ENCODE results near the gene SYMPK.

Gene SYMPK

GRCh38 chr19:45820413-45821102 lies 42.4 kb downstream of the SYMPK start:
- peaks cover 6% of the 10 kb centered on the region for H3K4me1 ChIP-seq (ENCODE audit: insufficient read depth, low read length)
- no peak overlapping the region; the same call in 1 of the 2 replicates for H3K27ac ChIP-seq (ENCODE audit: low read length)
- no peaks in the 10 kb centered on the region for H3K9me3 ChIP-seq (ENCODE audit: insufficient read depth, low read length, severe bottlenecking)
- no peak for ATAC-seq (ENCODE audit: insufficient read depth, low read depth)
- no peak overlapping the region for H3K9ac ChIP-seq (ENCODE audit: low read depth, low read length)
- DNase-seq, result no peak
- H4K20me1 ChIP-seq (ENCODE audit: insufficient read depth, low read length), result peaks cover 14% of the 10 kb centered on the region
- no peaks in the 10 kb centered on the region for H3K27me3 ChIP-seq (ENCODE audit: insufficient read depth, low read length, poor library complexity)
- TF ChIP-seq CTCF (IDR thresholded peaks at IDR 0.05; ENCODE audit: borderline replicate concordance, extremely low read depth, low read length, poor library complexity, severe bottlenecking) (no peak), EZH2 (IDR thresholded peaks at IDR 0.05; ENCODE audit: borderline replicate concordance, low read depth, low read length, severe bottlenecking) (no peak)
- H2AFZ ChIP-seq (ENCODE audit: low read depth, low read length), result no peak overlapping the region
- peaks cover 81% of the 10 kb centered on the region for H3K36me3 ChIP-seq (ENCODE audit: insufficient read depth, low read length)
- no peak overlapping the region for H3K4me2 ChIP-seq (ENCODE audit: insufficient read depth, low read length)
- H3K79me2 ChIP-seq (ENCODE audit: insufficient read depth, low read length), result no peaks in the 10 kb centered on the region
- no peak overlapping the region for H3K4me3 ChIP-seq (ENCODE audit: low read depth in 1 of 2, low read length in 2 of 2)

- Histone ChIP-seq H3K9me3 (ENCODE audit: insufficient read depth, low read length, severe bottlenecking) (no peaks in the 10 kb centered on the region), H4K20me1 (ENCODE audit: insufficient read depth, low read length) (peaks cover 14% of the 10 kb centered on the region), H3K36me3 (ENCODE audit: insufficient read depth, low read length) (peaks cover 78% of the 10 kb centered on the region), H3K27ac (ENCODE audit: low read length) (peak overlapping the region; percentile 21; the same call in 1 of the 2 replicates), H3K4me1 (ENCODE audit: insufficient read depth, low read length) (peaks cover 6% of the 10 kb centered on the region), H3K9ac (ENCODE audit: low read depth, low read length) (no peak overlapping the region), H3K4me2 (ENCODE audit: insufficient read depth, low read length) (no peak overlapping the region), H3K4me3 (ENCODE audit: low read depth in 1 of 2, low read length in 2 of 2) (no peak overlapping the region), H3K79me2 (ENCODE audit: insufficient read depth, low read length) (no peaks in the 10 kb centered on the region), H3K27me3 (ENCODE audit: insufficient read depth, low read length, poor library complexity) (no peaks in the 10 kb centered on the region), H2AFZ (ENCODE audit: low read depth, low read length) (no peak overlapping the region)
- ATAC-seq (ENCODE audit: insufficient read depth, low read depth), result no peak
- TF ChIP-seq CTCF (IDR thresholded peaks at IDR 0.05; ENCODE audit: borderline replicate concordance, extremely low read depth, low read length, poor library complexity, severe bottlenecking), result no peak
- no peak for TF ChIP-seq EZH2 (IDR thresholded peaks at IDR 0.05; ENCODE audit: borderline replicate concordance, low read depth, low read length, severe bottlenecking)
- DNase-seq, result no peak
These were observed 43.2 kb downstream of the SYMPK start for GRCh38 chr19:45819769-45820168.

- Histone ChIP-seq H3K36me3 (ENCODE audit: insufficient read depth, low read length) (peaks cover 61% of the 10 kb centered on the region), H4K20me1 (ENCODE audit: insufficient read depth, low read length) (peaks cover 12% of the 10 kb centered on the region), H3K9me3 (ENCODE audit: insufficient read depth, low read length, severe bottlenecking) (no peaks in the 10 kb centered on the region), H3K9ac (ENCODE audit: low read depth, low read length) (no peak overlapping the region), H3K27ac (ENCODE audit: low read length) (no peak overlapping the region), H3K4me2 (ENCODE audit: insufficient read depth, low read length) (no peak overlapping the region), H3K27me3 (ENCODE audit: insufficient read depth, low read length, poor library complexity) (no peaks in the 10 kb centered on the region), H3K79me2 (ENCODE audit: insufficient read depth, low read length) (no peaks in the 10 kb centered on the region), H3K4me1 (ENCODE audit: insufficient read depth, low read length) (peaks cover 6% of the 10 kb centered on the region), H2AFZ (ENCODE audit: low read depth, low read length) (no peak overlapping the region), H3K4me3 (ENCODE audit: low read depth in 1 of 2, low read length in 2 of 2) (no peak overlapping the region)
- ATAC-seq (ENCODE audit: insufficient read depth, low read depth), result no peak
- DNase-seq, result no peak
- TF ChIP-seq CTCF (IDR thresholded peaks at IDR 0.05; ENCODE audit: borderline replicate concordance, extremely low read depth, low read length, poor library complexity, severe bottlenecking) (no peak), EZH2 (IDR thresholded peaks at IDR 0.05; ENCODE audit: borderline replicate concordance, low read depth, low read length, severe bottlenecking) (no peak)
These were observed 45.1 kb downstream of the SYMPK start for GRCh38 chr19:45817725-45818301.
